ENCODE results near the gene FOXK2.

FOXK2 gene

DNA sequence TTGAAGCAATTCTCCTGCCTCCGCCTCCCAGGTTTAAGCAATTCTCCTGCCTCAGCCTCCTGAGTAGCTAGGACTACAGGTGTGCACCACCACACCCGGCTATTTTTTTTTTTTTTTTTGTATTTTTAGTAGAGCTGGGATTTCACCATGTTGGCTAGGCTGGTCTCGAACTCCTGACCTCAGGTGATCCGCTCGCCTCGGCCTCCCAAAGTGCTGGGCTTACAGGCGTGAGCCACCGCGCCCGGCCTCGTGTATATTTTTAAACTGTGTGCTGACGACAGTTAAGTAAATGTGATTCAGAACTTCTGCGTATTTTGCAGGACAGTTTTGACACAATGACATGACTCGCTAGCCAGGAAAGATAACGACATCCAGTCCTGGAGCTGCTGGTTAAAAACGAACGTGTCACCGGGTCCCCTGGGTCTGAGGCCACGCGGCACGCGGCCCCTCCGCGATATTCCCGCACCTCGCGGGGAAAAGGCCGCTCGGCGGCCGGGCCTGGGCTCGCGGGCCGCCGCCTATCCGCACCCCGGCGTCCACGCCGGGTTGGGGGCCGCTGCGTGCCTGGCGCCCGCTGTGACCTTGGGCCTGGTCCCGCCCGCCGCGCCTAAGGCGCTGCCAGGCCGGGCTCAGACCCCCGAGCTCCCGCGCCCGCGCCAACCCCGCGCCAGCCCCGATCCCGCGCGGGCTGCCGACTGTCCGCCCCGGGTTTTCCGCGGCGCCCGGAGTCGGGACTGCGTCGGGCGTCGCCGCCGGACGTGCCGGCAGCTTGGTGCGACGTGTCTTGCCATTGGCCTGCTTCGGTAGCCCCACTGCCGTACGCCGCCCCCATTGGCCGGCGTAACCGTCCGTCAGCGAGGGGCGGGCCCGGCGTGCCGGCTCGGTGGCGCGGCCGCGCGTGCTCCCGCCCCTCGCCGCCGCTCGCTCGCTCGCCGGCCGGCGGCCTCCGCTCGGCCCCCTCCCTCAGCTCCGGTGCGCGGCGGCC is at the start of gene FOXK2:
TSS of gene FOXK2 (plus strand) at position 907 of the 985 bp plus-strand sequence. CDS start 157 bp downstream, outside the sequence.
- Histone ChIP-seq H3K27ac (ENCODE audit: low read depth, low read length) (peak within 1 kb of the TSS; percentile 80), H3K9me3 (ENCODE audit: control insufficient read depth in 5 of 5, low read length in 5 of 5) (no peaks in the 10 kb centered on the region), H3K36me3 (ENCODE audit: control insufficient read depth in 5 of 5, insufficient read depth in 5 of 5, low read length in 5 of 5) (no peaks in the 10 kb centered on the region), H3K9ac (ENCODE audit: low read length in 5 of 5) (peak within 1 kb of the TSS; percentile 17 to 95 (median 86)), H3K4me3 (ENCODE audit: low read depth in 1 of 5, low read length in 5 of 5) (peak within 1 kb of the TSS; percentile 72 to 83 (median 74)), H3K4me1 (ENCODE audit: control insufficient read depth in 5 of 5, insufficient read depth in 5 of 5, low read length in 5 of 5) (peaks cover 0 to 19% (median 13%) of the 10 kb centered on the region in 5 donors), H3K27me3 (ENCODE audit: control insufficient read depth in 5 of 5, insufficient read depth in 4 of 5, low read length in 5 of 5) (no peaks in the 10 kb centered on the region)

DNA sequence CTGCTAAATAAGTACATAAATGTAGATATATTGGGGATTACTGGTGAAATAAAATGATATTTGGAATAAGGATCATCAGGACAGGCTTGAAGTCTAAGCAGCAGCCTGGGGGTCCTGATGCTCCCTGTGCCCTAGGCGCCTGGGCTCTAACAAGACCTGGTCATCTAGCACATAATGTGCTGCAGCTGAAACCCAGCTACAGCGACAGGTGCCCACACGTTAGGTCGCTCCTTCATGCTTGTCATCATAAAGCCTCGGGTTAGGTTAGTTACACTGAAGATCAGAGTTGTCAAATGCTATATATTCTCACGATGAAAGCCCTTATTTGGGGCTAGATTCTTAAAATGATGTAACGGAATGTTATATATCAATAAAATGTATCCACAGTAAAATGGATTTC is 49.5 kb upstream of the FOXK2 start:
- Histone ChIP-seq H3K27me3 (ENCODE audit: control insufficient read depth in 5 of 5, insufficient read depth in 4 of 5, low read length in 5 of 5) (no peaks in the 10 kb centered on the region), H3K9ac (ENCODE audit: low read length in 5 of 5) (no peak overlapping the region), H3K36me3 (ENCODE audit: control insufficient read depth in 5 of 5, insufficient read depth in 5 of 5, low read length in 5 of 5) (peaks cover 8 to 66% (median 46%) of the 10 kb centered on the region in 5 donors), H3K4me1 (ENCODE audit: control insufficient read depth in 5 of 5, insufficient read depth in 5 of 5, low read length in 5 of 5) (peaks cover 0 to 13% (median 3%) of the 10 kb centered on the region in 5 donors), H3K9me3 (ENCODE audit: control insufficient read depth in 5 of 5, low read length in 5 of 5) (no peaks in the 10 kb centered on the region), H3K4me3 (ENCODE audit: low read depth in 1 of 5, low read length in 5 of 5) (no peak overlapping the region), H3K27ac (ENCODE audit: low read depth, low read length) (no peak overlapping the region)

DNA sequence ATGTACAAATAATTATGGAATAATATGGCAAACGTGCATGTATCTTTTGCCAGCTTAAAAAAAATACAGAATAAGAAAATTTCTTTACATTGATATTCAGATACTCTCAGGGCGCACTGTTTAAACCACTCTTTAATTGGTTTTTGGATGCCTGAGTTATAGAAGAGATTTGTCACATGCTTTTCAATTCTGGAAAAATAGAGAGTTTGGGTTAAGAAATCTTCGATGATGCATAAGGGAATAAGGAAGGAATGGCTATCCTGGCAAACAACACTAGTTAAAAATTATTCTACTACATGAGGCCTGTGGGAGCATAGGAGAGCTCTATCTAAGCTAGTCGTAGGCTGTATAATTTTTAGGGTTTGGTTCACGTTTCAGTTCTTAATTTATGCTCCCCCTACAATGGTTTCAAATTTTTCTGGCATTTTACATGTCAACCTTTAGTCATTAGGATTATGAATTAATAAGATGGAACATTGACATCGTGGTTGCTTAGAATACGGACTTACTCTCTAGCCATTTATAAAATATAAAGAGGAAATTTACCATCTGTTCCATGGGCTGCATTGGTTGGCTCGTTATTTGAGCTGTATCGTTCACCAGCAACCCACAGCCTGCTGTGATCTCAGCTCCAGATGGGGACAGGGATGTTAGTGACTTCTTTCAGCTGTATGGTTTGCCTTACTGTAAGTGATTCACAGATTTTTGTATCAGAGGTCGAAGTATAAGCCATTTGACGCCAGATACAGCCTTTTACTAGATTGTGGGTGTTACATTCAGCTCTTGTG is 45.1 kb upstream of the FOXK2 start:
- H3K9me3 ChIP-seq (ENCODE audit: control insufficient read depth in 5 of 5, low read length in 5 of 5), result no peaks in the 10 kb centered on the region
- no peaks in the 10 kb centered on the region for H3K27me3 ChIP-seq (ENCODE audit: control insufficient read depth in 5 of 5, insufficient read depth in 4 of 5, low read length in 5 of 5)
- no peak overlapping the region for H3K4me3 ChIP-seq (ENCODE audit: low read depth in 1 of 5, low read length in 5 of 5)
- peaks cover 0 to 62% (median 41%) of the 10 kb centered on the region in 5 donors for H3K36me3 ChIP-seq (ENCODE audit: control insufficient read depth in 5 of 5, insufficient read depth in 5 of 5, low read length in 5 of 5)
- no peak overlapping the region for H3K9ac ChIP-seq (ENCODE audit: low read length in 5 of 5)
- H3K27ac ChIP-seq (ENCODE audit: low read depth, low read length), result no peak overlapping the region
- H3K4me1 ChIP-seq (ENCODE audit: control insufficient read depth in 5 of 5, insufficient read depth in 5 of 5, low read length in 5 of 5), result peaks cover 0 to 24% (median 17%) of the 10 kb centered on the region in 5 donors

DNA sequence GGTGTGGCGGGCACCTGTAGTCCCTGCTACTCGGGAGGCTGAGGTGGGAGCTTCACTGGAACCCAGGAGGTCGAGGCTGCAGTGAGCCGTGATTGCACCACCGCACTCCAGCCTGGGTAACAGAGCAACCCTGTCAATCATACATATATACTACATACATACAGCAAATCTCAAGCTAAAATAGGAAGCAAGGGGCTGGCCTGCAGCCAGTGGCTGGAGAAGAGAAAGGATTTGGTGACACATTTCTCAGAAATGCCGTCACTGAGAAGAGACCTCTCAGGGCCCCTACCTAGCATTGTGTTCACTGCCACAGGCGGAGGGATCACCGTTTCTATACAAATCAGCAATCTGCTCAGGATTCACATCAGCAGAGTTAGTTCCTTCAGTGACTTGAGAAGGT is 44.1 kb upstream of the FOXK2 start:
- H3K27ac ChIP-seq (ENCODE audit: low read depth, low read length), result no peak overlapping the region
- H3K9me3 ChIP-seq (ENCODE audit: control insufficient read depth in 5 of 5, low read length in 5 of 5), result no peaks in the 10 kb centered on the region
- peaks cover 0 to 35% (median 27%) of the 10 kb centered on the region in 5 donors for H3K4me1 ChIP-seq (ENCODE audit: control insufficient read depth in 5 of 5, insufficient read depth in 5 of 5, low read length in 5 of 5)
- no peaks in the 10 kb centered on the region for H3K27me3 ChIP-seq (ENCODE audit: control insufficient read depth in 5 of 5, insufficient read depth in 4 of 5, low read length in 5 of 5)
- no peak overlapping the region for H3K4me3 ChIP-seq (ENCODE audit: low read depth in 1 of 5, low read length in 5 of 5)
- H3K9ac ChIP-seq (ENCODE audit: low read length in 5 of 5), result no peak overlapping the region
- peaks cover 0 to 67% (median 46%) of the 10 kb centered on the region in 5 donors for H3K36me3 ChIP-seq (ENCODE audit: control insufficient read depth in 5 of 5, insufficient read depth in 5 of 5, low read length in 5 of 5)

DNA sequence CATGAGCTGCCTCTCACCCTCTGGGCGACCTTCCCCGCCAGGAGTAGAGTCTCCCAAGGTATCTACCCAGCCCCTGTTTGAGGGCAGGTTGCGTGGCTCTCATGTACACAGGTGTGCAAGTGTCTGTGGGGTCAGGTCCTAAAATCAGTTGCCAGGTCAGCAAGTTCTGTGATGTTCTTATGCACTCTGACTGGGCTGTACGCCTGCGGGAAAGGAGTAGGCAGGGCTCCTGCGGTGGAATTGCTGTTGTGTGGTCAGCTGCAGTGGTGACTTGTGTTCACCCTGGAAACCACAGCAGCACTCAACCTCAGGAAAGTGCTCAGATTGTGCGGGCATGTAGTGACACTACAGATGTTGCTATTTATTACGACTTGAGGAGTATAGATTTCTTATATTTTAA is 41.6 kb upstream of the FOXK2 start:
- no peaks in the 10 kb centered on the region for H3K9me3 ChIP-seq (ENCODE audit: control insufficient read depth in 5 of 5, low read length in 5 of 5)
- peaks cover 0 to 77% (median 56%) of the 10 kb centered on the region in 5 donors for H3K36me3 ChIP-seq (ENCODE audit: control insufficient read depth in 5 of 5, insufficient read depth in 5 of 5, low read length in 5 of 5)
- H3K4me3 ChIP-seq (ENCODE audit: low read depth in 1 of 5, low read length in 5 of 5), result no peak overlapping the region
- no peak overlapping the region for H3K9ac ChIP-seq (ENCODE audit: low read length in 5 of 5)
- no peaks in the 10 kb centered on the region for H3K27me3 ChIP-seq (ENCODE audit: control insufficient read depth in 5 of 5, insufficient read depth in 4 of 5, low read length in 5 of 5)
- H3K4me1 ChIP-seq (ENCODE audit: control insufficient read depth in 5 of 5, insufficient read depth in 5 of 5, low read length in 5 of 5), result peaks cover 0 to 35% (median 28%) of the 10 kb centered on the region in 5 donors
- no peak overlapping the region for H3K27ac ChIP-seq (ENCODE audit: low read depth, low read length)

DNA sequence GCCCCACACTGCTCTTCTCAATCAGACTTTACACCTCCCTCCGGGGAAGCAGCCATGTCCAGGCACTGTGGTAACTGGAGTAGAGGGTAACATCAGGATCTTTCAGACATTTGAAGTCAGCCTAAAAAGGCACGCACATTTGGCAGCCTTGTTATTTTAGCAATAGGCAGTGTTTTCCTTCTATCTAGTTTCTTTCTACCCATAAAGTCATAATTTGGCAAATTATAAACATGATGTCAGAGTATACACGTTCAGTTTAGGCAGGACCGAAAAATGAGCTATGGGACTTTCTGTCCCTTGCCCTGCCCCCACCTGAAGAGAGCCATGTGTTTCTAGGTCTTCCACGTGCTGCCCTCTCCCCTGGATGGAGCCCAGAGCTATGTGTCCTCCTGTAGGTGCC is 39.9 kb upstream of the FOXK2 start:
- Histone ChIP-seq H3K9me3 (ENCODE audit: control insufficient read depth in 5 of 5, low read length in 5 of 5) (no peaks in the 10 kb centered on the region), H3K27ac (ENCODE audit: low read depth, low read length) (peak overlapping the region; percentile 90), H3K4me3 (ENCODE audit: low read depth in 1 of 5, low read length in 5 of 5) (no peak overlapping the region), H3K36me3 (ENCODE audit: control insufficient read depth in 5 of 5, insufficient read depth in 5 of 5, low read length in 5 of 5) (peaks cover 0 to 90% (median 68%) of the 10 kb centered on the region in 5 donors), H3K27me3 (ENCODE audit: control insufficient read depth in 5 of 5, insufficient read depth in 4 of 5, low read length in 5 of 5) (no peaks in the 10 kb centered on the region), H3K4me1 (ENCODE audit: control insufficient read depth in 5 of 5, insufficient read depth in 5 of 5, low read length in 5 of 5) (peaks cover 0 to 26% (median 25%) of the 10 kb centered on the region in 5 donors), H3K9ac (ENCODE audit: low read length in 5 of 5) (peak overlapping the region in 2 of 5 donors; percentile 21 to 48)

DNA sequence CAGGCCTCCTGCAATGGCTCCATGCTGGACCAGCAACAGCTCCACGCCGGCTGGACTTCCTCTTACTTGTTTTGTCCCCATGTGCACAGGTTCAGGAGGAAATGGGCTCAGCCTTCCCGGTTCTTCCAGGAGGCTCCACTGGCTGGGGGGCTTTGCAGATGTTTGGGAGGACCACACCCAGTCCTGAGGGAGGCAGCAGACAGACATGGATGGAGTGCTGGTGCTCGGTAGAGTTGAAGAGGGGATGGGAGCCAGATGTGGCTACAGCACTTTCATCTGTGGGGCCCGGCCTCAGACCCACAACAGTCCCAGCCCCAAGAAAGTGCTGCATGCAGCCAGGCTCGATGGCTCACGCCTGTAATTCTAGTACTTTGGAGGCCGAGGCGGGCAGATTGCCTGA is 39.2 kb upstream of the FOXK2 start:
- Histone ChIP-seq H3K4me3 (ENCODE audit: low read depth in 1 of 5, low read length in 5 of 5) (no peak overlapping the region), H3K9ac (ENCODE audit: low read length in 5 of 5) (no peak overlapping the region), H3K36me3 (ENCODE audit: control insufficient read depth in 5 of 5, insufficient read depth in 5 of 5, low read length in 5 of 5) (peaks cover 0 to 90% (median 69%) of the 10 kb centered on the region in 5 donors), H3K27me3 (ENCODE audit: control insufficient read depth in 5 of 5, insufficient read depth in 4 of 5, low read length in 5 of 5) (no peaks in the 10 kb centered on the region), H3K9me3 (ENCODE audit: control insufficient read depth in 5 of 5, low read length in 5 of 5) (no peaks in the 10 kb centered on the region), H3K27ac (ENCODE audit: low read depth, low read length) (peak overlapping the region; percentile 90), H3K4me1 (ENCODE audit: control insufficient read depth in 5 of 5, insufficient read depth in 5 of 5, low read length in 5 of 5) (peaks cover 0 to 26% (median 22%) of the 10 kb centered on the region in 5 donors)

DNA sequence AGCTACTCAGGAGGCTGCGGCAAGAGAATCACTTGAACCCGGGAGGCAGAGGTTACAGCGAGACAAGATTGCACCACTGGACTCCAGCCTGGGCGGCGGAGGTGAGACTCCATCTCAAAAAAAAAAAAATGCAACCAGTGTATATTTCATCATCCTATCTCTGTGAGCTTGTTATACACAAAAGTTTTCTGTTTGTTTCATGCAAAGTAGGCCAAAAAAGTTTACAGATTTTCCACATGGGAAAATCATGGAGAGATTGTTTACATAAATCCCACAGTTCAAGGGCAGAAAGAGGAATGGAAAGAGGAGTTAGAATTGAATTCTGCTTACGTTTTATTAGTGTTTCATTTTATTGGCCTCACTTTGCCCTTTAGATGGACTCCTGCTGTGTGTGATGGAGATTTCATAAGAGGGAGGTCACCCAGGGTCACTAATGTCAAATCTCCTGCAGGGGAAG is 36.3 kb upstream of the FOXK2 start:
- Histone ChIP-seq H3K27ac (ENCODE audit: low read depth, low read length) (no peak overlapping the region), H3K4me1 (ENCODE audit: control insufficient read depth in 5 of 5, insufficient read depth in 5 of 5, low read length in 5 of 5) (peaks cover 0 to 32% (median 28%) of the 10 kb centered on the region in 5 donors), H3K27me3 (ENCODE audit: control insufficient read depth in 5 of 5, insufficient read depth in 4 of 5, low read length in 5 of 5) (no peaks in the 10 kb centered on the region), H3K36me3 (ENCODE audit: control insufficient read depth in 5 of 5, insufficient read depth in 5 of 5, low read length in 5 of 5) (peaks cover 0 to 96% (median 83%) of the 10 kb centered on the region in 5 donors), H3K9me3 (ENCODE audit: control insufficient read depth in 5 of 5, low read length in 5 of 5) (no peaks in the 10 kb centered on the region), H3K4me3 (ENCODE audit: low read depth in 1 of 5, low read length in 5 of 5) (no peak overlapping the region), H3K9ac (ENCODE audit: low read length in 5 of 5) (no peak overlapping the region)

DNA sequence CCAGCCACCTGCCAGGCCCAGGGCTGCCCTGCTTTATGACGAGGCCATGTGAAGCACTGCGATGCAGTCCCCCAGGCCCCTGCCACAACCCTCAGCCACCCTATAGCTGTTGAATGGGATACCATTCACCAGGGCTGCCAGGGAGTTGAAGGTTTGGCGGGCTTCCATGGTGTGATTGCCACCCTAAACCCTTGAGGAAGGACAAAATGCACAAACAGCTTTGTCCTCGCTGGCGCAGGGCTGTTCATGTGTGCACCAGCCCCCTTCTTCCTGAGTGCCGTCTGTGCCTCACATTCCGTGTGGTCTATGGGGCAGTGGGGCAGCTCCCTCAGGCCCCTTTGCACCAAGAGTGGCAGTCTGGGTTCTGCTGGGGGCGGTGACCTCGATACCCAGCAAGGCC is 35.7 kb upstream of the FOXK2 start:
- Histone ChIP-seq H3K27ac (ENCODE audit: low read depth, low read length) (no peak overlapping the region), H3K9me3 (ENCODE audit: control insufficient read depth in 5 of 5, low read length in 5 of 5) (no peaks in the 10 kb centered on the region)

More for the DNA sequence above, 35.7 kb upstream of the FOXK2 start:
- H3K4me1 ChIP-seq (ENCODE audit: control insufficient read depth in 5 of 5, insufficient read depth in 5 of 5, low read length in 5 of 5), result peaks cover 2 to 32% (median 27%) of the 10 kb centered on the region in 5 donors
- no peak overlapping the region for H3K9ac ChIP-seq (ENCODE audit: low read length in 5 of 5)
- H3K36me3 ChIP-seq (ENCODE audit: control insufficient read depth in 5 of 5, insufficient read depth in 5 of 5, low read length in 5 of 5), result peaks cover 0 to 94% (median 77%) of the 10 kb centered on the region in 5 donors
- H3K27me3 ChIP-seq (ENCODE audit: control insufficient read depth in 5 of 5, insufficient read depth in 4 of 5, low read length in 5 of 5), result no peaks in the 10 kb centered on the region
- H3K4me3 ChIP-seq (ENCODE audit: low read depth in 1 of 5, low read length in 5 of 5), result no peak overlapping the region

All from subcutaneous abdominal adipose tissue (tissue), 5 donors.